H1 (cell line): ENCODE results near the gene DMBX1. TPM values are rescaled to one million over a fixed set of nuclear protein-coding genes. Genes with fewer than 3 reads are reported as not detected.

Source experiments
- CTCF ChIA-PET: fragments of 300-600 bp; sonication (Branson Sonifier 250); formaldehyde crosslinking; loops from one replicate; lab custom pipeline; 2021; ENCODE audit not compliant: partially characterized antibody; lab: Charles Lee
- POLR2A ChIA-PET: fragments of 300-600 bp; sonication (Branson Sonifier 250); formaldehyde crosslinking; loops from one replicate; lab custom pipeline; 2021; ENCODE audit warnings: inconsistent platforms; ENCODE audit not compliant: partially characterized antibody; lab: Charles Lee
- DNase-seq, 2 experiments: peaks; one replicate each; pipeline versions ENCODE4 v3.0.0 to v3.0.0-alpha.2; 2010 to 2022; ENCODE audit warnings: low spot score in 2 of 2, low read depth in 1 of 2, mixed read lengths in 1 of 2
- FAIRE-seq: peaks from 2 replicates; lab custom pipeline; 2011; peaks lifted over from hg19 to GRCh38; lab: Jason Lieb, UNC
- H2AFZ ChIP-seq: 2 replicates; pipeline ENCODE4 v1.8.1; 2012; ENCODE audit warnings: low read length, inconsistent platforms
- H2AK5ac ChIP-seq: 2 replicates; pipeline ENCODE4 v1.6.1; 2013; ENCODE audit warnings: low read depth, low read length
- H2BK120ac ChIP-seq: replicated peaks from 2 replicates; pipeline ENCODE3; 2013; ENCODE audit warnings: low read depth, low read length, inconsistent platforms
- H2BK12ac ChIP-seq: 2 replicates; pipeline ENCODE4 v1.6.1; 2013; ENCODE audit warnings: low read depth, low read length
- H2BK15ac ChIP-seq: 2 replicates; pipeline ENCODE4 v1.6.1; 2013; ENCODE audit warnings: low read length
- H2BK20ac ChIP-seq: 2 replicates; pipeline ENCODE4 v1.6.1; 2013; ENCODE audit warnings: low read length
- H2BK5ac ChIP-seq: 2 replicates; pipeline ENCODE4 v1.6.1; 2013; ENCODE audit warnings: low read depth, low read length
- H3K14ac ChIP-seq: 2 replicates; pipeline ENCODE4 v1.6.1; 2013; ENCODE audit warnings: inconsistent platforms; ENCODE audit not compliant: insufficient read length
- H3K18ac ChIP-seq: 2 replicates; pipeline ENCODE4 v1.6.1; 2013; ENCODE audit warnings: low read length; ENCODE audit errors: extremely low read depth
- H3K23ac ChIP-seq: 2 replicates; pipeline ENCODE4 v1.6.1; 2013; ENCODE audit warnings: inconsistent platforms; ENCODE audit not compliant: insufficient read length
- H3K23me2 ChIP-seq: 2 replicates; pipeline ENCODE4 v1.6.1; 2013; ENCODE audit warnings: low read depth, low read length
- H3K27ac ChIP-seq: 2 replicates; pipeline ENCODE4 v1.6.1; 2011; ENCODE audit warnings: low read depth, low read length, inconsistent platforms
- H3K27me3 ChIP-seq, 4 experiments: replicated peaks in 1 of 4; 1 replicate in 1 of 4; 2 replicates in 3 of 4; pipeline versions ENCODE4 v1.6.1 to v1.8.1; 2011 to 2013; ENCODE audit warnings: low read length in 3 of 4, mild to moderate bottlenecking in 3 of 4, inconsistent platforms in 2 of 4, mixed read lengths in 2 of 4, moderate library complexity in 1 of 4; ENCODE audit not compliant: control insufficient read depth in 3 of 4, insufficient read depth in 3 of 4; ENCODE audit errors: extremely low read depth in 1 of 4
- H3K36me3 ChIP-seq, 4 experiments: 2 replicates each; pipeline versions ENCODE4 v1.6.1 to v1.8.1; 2011 to 2013; ENCODE audit warnings: mild to moderate bottlenecking in 4 of 4, low read length in 3 of 4, moderate library complexity in 2 of 4, control low read depth in 1 of 4, inconsistent platforms in 1 of 4; ENCODE audit not compliant: insufficient read depth in 4 of 4, control insufficient read depth in 2 of 4
- H3K4ac ChIP-seq: replicated peaks from 2 replicates; pipeline ENCODE3; 2013; ENCODE audit warnings: low read length, low read depth, mixed read lengths, inconsistent platforms; ENCODE audit not compliant: insufficient read length
- H3K4me1 ChIP-seq, 4 experiments: replicated peaks in 1 of 4; 1 replicate in 1 of 4; 2 replicates in 3 of 4; pipeline versions ENCODE4 v1.6.1 to v1.8.1; 2011 to 2013; ENCODE audit warnings: low read length in 3 of 4, inconsistent platforms in 2 of 4, mixed read lengths in 1 of 4; ENCODE audit not compliant: insufficient read depth in 4 of 4, control insufficient read depth in 3 of 4
- H3K4me2 ChIP-seq, 2 experiments: 2 replicates each; pipeline versions ENCODE4 v1.6.1 to v1.8.1; 2011 to 2013; ENCODE audit warnings: low read depth in 2 of 2, low read length in 2 of 2, control low read depth in 1 of 2, inconsistent platforms in 1 of 2, mild to moderate bottlenecking in 1 of 2; ENCODE audit not compliant: insufficient read depth in 1 of 2
- H3K4me3 ChIP-seq, 4 experiments: fragments of 200-600, 300-600 bp in 1 of 4; sonication (generic), shearing (Covaris generic), sonication (Bioruptor Twin) in 1 of 4; 2 replicates each; pipeline versions ENCODE4 v1.5.1 to v1.8.1; 2011 to 2016; ENCODE audit warnings: low read length in 4 of 4, low read depth in 3 of 4, control low read depth in 2 of 4, inconsistent platforms in 2 of 4, mild to moderate bottlenecking in 2 of 4, mixed read lengths in 1 of 4, moderate library complexity in 1 of 4; ENCODE audit not compliant: insufficient read depth in 2 of 4; ENCODE audit errors: extremely low read depth in 1 of 4
- H3K56ac ChIP-seq: replicated peaks from 2 replicates; pipeline ENCODE3; 2013; ENCODE audit warnings: low read depth, mild to moderate bottlenecking, mixed read lengths, low read length, inconsistent platforms; ENCODE audit not compliant: insufficient read length
- H3K79me1 ChIP-seq: 2 replicates; pipeline ENCODE4 v1.6.1; 2013; ENCODE audit warnings: low read depth, low read length, control low read depth
- H3K79me2 ChIP-seq, 2 experiments: 2 replicates each; pipeline versions ENCODE4 v1.6.1 to v1.8.1; 2012 to 2013; ENCODE audit warnings: low read length in 2 of 2, mild to moderate bottlenecking in 2 of 2, inconsistent platforms in 1 of 2; ENCODE audit not compliant: insufficient read depth in 2 of 2, control insufficient read depth in 1 of 2
- H3K9ac ChIP-seq, 4 experiments: replicated peaks in 1 of 4; 1 replicate in 1 of 4; 2 replicates in 3 of 4; pipeline versions ENCODE4 v1.6.1 to v1.8.1; 2011 to 2013; ENCODE audit warnings: low read depth in 3 of 4, low read length in 3 of 4, control low read depth in 2 of 4, mild to moderate bottlenecking in 2 of 4, moderate library complexity in 2 of 4, inconsistent platforms in 1 of 4; ENCODE audit errors: extremely low read depth in 1 of 4
- H3K9me3 ChIP-seq, 2 experiments: 2 replicates each; pipeline versions ENCODE4 v1.6.1 to v1.8.1; 2012 to 2013; ENCODE audit warnings: mild to moderate bottlenecking in 2 of 2, moderate library complexity in 2 of 2, control low read depth in 1 of 2, inconsistent platforms in 1 of 2, low read depth in 1 of 2, low read length in 1 of 2, mixed read lengths in 1 of 2; ENCODE audit not compliant: insufficient read depth in 2 of 2
- H4K20me1 ChIP-seq, 2 experiments: replicated peaks in 1 of 2; 2 replicates each; pipeline versions ENCODE3 to v1.8.1; 2011 to 2013; ENCODE audit warnings: inconsistent platforms in 2 of 2, low read length in 2 of 2, mild to moderate bottlenecking in 1 of 2; ENCODE audit not compliant: insufficient read depth in 2 of 2, control insufficient read depth in 1 of 2
- H4K5ac ChIP-seq: 2 replicates; pipeline ENCODE4 v1.6.1; 2013; ENCODE audit warnings: low read length, low read depth, mixed read lengths, inconsistent platforms; ENCODE audit not compliant: insufficient read length
- H4K8ac ChIP-seq: 2 replicates; pipeline ENCODE4 v1.8.0; 2013; ENCODE audit warnings: mild to moderate bottlenecking, moderate library complexity, low read length, inconsistent platforms; ENCODE audit not compliant: insufficient read depth; ENCODE audit errors: extremely low read depth
- H4K91ac ChIP-seq: replicated peaks from 2 replicates; pipeline ENCODE3; 2013; ENCODE audit warnings: low read length, mixed read lengths, inconsistent platforms; ENCODE audit not compliant: insufficient read length
- BACH1 ChIP-seq: IDR thresholded peaks from 2 replicates; pipeline ENCODE4 v1.6.1; 2012; ENCODE audit warnings: low read length, improper control_type of control experiment
- CHD1 ChIP-seq: IDR thresholded peaks from 2 replicates; pipeline ENCODE4 v1.6.1; 2012; ENCODE audit warnings: low read depth, low read length, improper control_type of control experiment
- KDM1A ChIP-seq: fragments of 200-600, 300-600 bp; sonication (generic); IDR thresholded peaks from 2 replicates; pipeline ENCODE4 v1.7.1; 2016; ENCODE audit warnings: mild to moderate bottlenecking, low read length, borderline replicate concordance
- KDM5A ChIP-seq: fragments of 200-600 bp; IDR thresholded peaks from 2 replicates; pipeline ENCODE4 v1.7.1; 2012; ENCODE audit warnings: mild to moderate bottlenecking, low read length, inconsistent platforms, mixed read lengths
- PHF8 ChIP-seq: fragments of 200-600 bp; sonication (generic); conservative IDR thresholded peaks from 2 replicates; pipeline ENCODE4 v1.7.1; 2012; ENCODE audit warnings: low read depth, mild to moderate bottlenecking, inconsistent platforms, low read length, moderate library complexity
- POLR2AphosphoS5 ChIP-seq: IDR thresholded peaks from 2 replicates; pipeline ENCODE4 v1.6.1; 2011; ENCODE audit warnings: low read depth, low read length
- SIRT6 ChIP-seq: IDR thresholded peaks from one replicate; pipeline ENCODE4 v1.7.1; 2012; ENCODE audit warnings: low read length, inconsistent platforms
- SIX5 ChIP-seq: IDR thresholded peaks from 2 replicates; pipeline ENCODE4 v1.6.1; 2011; ENCODE audit warnings: mild to moderate bottlenecking, low read depth, low read length
- SP1 ChIP-seq: IDR thresholded peaks from 2 replicates; pipeline ENCODE4 v1.6.1; 2011; ENCODE audit warnings: low read depth, low read length
- WGBS, 2 experiments: shearing (Covaris generic) in 1 of 2; methylation state at CpG; one replicate each; pipeline versions ENCODE4 v1.1.6 to v1.1.7; 2013 to 2015; ENCODE audit warnings: low lambda C conversion rate in 2 of 2, mixed read lengths in 2 of 2, inconsistent platforms in 1 of 2, low coverage in 1 of 2, missing lambda C conversion rate in 1 of 2; ENCODE audit not compliant: insufficient replicate concordance in 2 of 2, insufficient coverage in 1 of 2, insufficient read length in 1 of 2; ENCODE audit errors: extremely low coverage in 1 of 2, missing lambda C conversion rate in 1 of 2; 5-methylcytosine and 5-hydroxymethylcytosine counted together
- polyA plus RNA-seq, 7 experiments: library from polyadenylated mRNA; depleted of rRNA in 3 of 7; stranded (reverse) in 5 of 7; unstranded in 2 of 7; fragments of >200 nt in 5 of 7; fragments of 200-250 nt in 2 of 7; gene quantifications; 1 replicate in 5 of 7; 2 replicates in 1 of 7; 4 replicates in 1 of 7; pipeline versions ENCODE4 v1.2.1 to v1.2.3, GENCODE V29; 2011 to 2013; ENCODE audit warnings: missing spikeins in 2 of 7, mixed read lengths in 2 of 7
- total RNA-seq: library from RNA; stranded (reverse); fragmentation: NEBNext Ultra II Directional; extraction: Animal tissue kit (Norgen Biotek cat#: 25700); gene quantifications from 2 replicates; pipeline ENCODE4 v1.2.1, GENCODE V29; 2021

The DMBX1 gene
- total and polyA plus RNA-seq, 2 of the 8 experiments (the other 6 are each of a cell fraction or from before 2014, with no cell fraction given): 0.23 to 0.30 TPM

GRCh38 chr1:46483589-46483988, 6.0 kb upstream of the DMBX1 start:
- Histone ChIP-seq H3K14ac (no peak overlapping the region), H3K79me1 (no peaks in the 10 kb centered on the region), H2BK120ac (no peak overlapping the region), H3K23me2 (peaks cover 4% of the 10 kb centered on the region; the same call in 1 of the 2 replicates), H2AK5ac (no peak overlapping the region), H3K56ac (no peak overlapping the region), H3K18ac (no peak overlapping the region), H3K79me2 (no peaks in the 10 kb centered on the region), H2BK12ac (no peak overlapping the region), H4K8ac (no peak overlapping the region), H2BK20ac (no peak overlapping the region), H3K27ac (no peak overlapping the region), H3K4me3 (no peak overlapping the region), H3K9ac (no peak overlapping the region), H3K4me1 (peaks cover 8 to 26% (median 16%) of the 10 kb centered on the region in 4 experiments), H3K36me3 (no peaks in the 10 kb centered on the region), H3K27me3 (peaks cover 45 to 98% (median 87%) of the 10 kb centered on the region in 4 experiments), H3K9me3 (no peaks in the 10 kb centered on the region), H4K5ac (no peak overlapping the region)
- 92% methylated on average over 12 of the region's 12 CpGs; no CpG with 5 or more reads in 1 of the 2 experiments for WGBS, 2 experiments
- no peak for FAIRE-seq
- POLR2A ChIA-PET: interaction anchor here (1.4 to 1.9 kb wide), 2 partner anchors 11 to 43 kb away, joined by 5 to 9 read pairs; no protein-coding TSS in a partner anchor
- TF ChIP-seq PHF8 (no peak), SIX5 (no peak), BACH1 (no peak), KDM1A (no peak), POLR2AphosphoS5 (no peak), CHD1 (no peak), SP1 (no peak), SIRT6 (no peak), KDM5A (no peak)
- TF ChIP-seq, all 59 proteins: peak for 0
- Histone ChIP-seq H4K91ac (no peak overlapping the region), H3K23ac (no peak overlapping the region), H3K4ac (no peak overlapping the region), H2BK15ac (no peak overlapping the region), H3K4me2 (no peak overlapping the region), H2BK5ac (no peak overlapping the region), H4K20me1 (peaks cover 2 to 9% of the 10 kb centered on the region in 2 experiments), H2AFZ (no peak overlapping the region)
- CTCF ChIA-PET: interaction anchor here (0.7 to 35.6 kb wide), 12 partner anchors 12 to 195 kb away, joined by 3 to 1068 read pairs (median 4); a partner anchor contains a TSS
- no peak for DNase-seq
